ENCODE results near the gene RGL1. TPM values are rescaled to one million over a fixed set of nuclear protein-coding genes. Genes with fewer than 3 reads are reported as not detected.

The RGL1 gene
- total and polyA plus RNA-seq, 9 of the 15 experiments (the other 6 are each of a cell fraction or from before 2014, with no cell fraction given) = under 0.01 to 0.07 (median 0.04) TPM

- Histone ChIP-seq H3K4me1 (replicated peaks in 1 of 2; ENCODE audit: control insufficient read depth in 2 of 2, insufficient read depth in 2 of 2, low read length in 2 of 2) (no peaks in the 10 kb centered on the region), H3K27me3 (ENCODE audit: control insufficient read depth in 2 of 2, insufficient read depth in 2 of 2, low read length in 2 of 2) (peaks cover 4 to 11% of the 10 kb centered on the region in 2 experiments; a peak in 4 of 5 replicates), H3K9ac (ENCODE audit: insufficient read depth in 1 of 2, low read depth in 2 of 2, low read length in 2 of 2) (no peak overlapping the region), H3K4me2 (ENCODE audit: insufficient read depth, low read length) (no peak overlapping the region), H3K36me3 (ENCODE audit: control insufficient read depth, insufficient read depth, low read length) (no peaks in the 10 kb centered on the region), H3K9me1 (ENCODE audit: control insufficient read depth, insufficient read depth, low read length) (no peaks in the 10 kb centered on the region), H2AFZ (ENCODE audit: low read depth, low read length) (no peak overlapping the region), H3K79me2 (ENCODE audit: control insufficient read depth, insufficient read depth, low read length) (no peaks in the 10 kb centered on the region), H4K20me1 (replicated peaks; ENCODE audit: control insufficient read depth, insufficient read depth, low read length) (no peaks in the 10 kb centered on the region), H3K27ac (ENCODE audit: extremely low read depth, low read depth, low read length) (no peak overlapping the region), H3K4me3 (no peak overlapping the region), H3K9me3 (replicated peaks; ENCODE audit: control insufficient read depth, insufficient read depth, low read depth, low read length) (no peaks in the 10 kb centered on the region)
- FAIRE-seq (no peak), ATAC-seq (no peak), DNase-seq (ENCODE audit: extremely low read depth in 1 of 4, low spot score in 3 of 4) (no peak)
- TF ChIP-seq ZNF444 (CRISPR knock-in tag; IDR thresholded peaks at IDR 0.05) (no peak), SPI1 (IDR thresholded peaks at IDR 0.05; ENCODE audit: borderline replicate concordance, low read depth, low read length) (peak; percentile 79)
- BruUV-seq (replicated peaks) = no TSS peak
- intact Hi-C loops (cut with micrococcal nuclease) (no loop called here), in situ Hi-C loops (cut with MboI) (no loop called here)
- POLR2A ChIA-PET = interaction anchor here (0.7 kb wide), 1 partner anchor 156 kb away, joined by 3 read pairs; no protein-coding TSS in a partner anchor
- WGBS (ENCODE audit: insufficient coverage, low coverage, missing lambda C conversion rate) = 0% methylated on average over 4 of the region's 4 CpGs
- CTCF ChIA-PET (ENCODE audit: low intra/inter-chr PET ratio) = no interaction called here
These were observed 79.6 kb downstream of the RGL1 start for GRCh38 chr1:183884526-183884925.

GRCh38 chr1:183885142-183885735 is 80.3 kb downstream of the RGL1 start:
- in situ Hi-C loops (cut with MboI) = no loop called here
- Histone ChIP-seq H3K27ac (ENCODE audit: extremely low read depth, low read depth, low read length) (no peak overlapping the region), H3K4me3 (no peak overlapping the region), H3K36me3 (ENCODE audit: control insufficient read depth, insufficient read depth, low read length) (no peaks in the 10 kb centered on the region), H3K9me1 (ENCODE audit: control insufficient read depth, insufficient read depth, low read length) (no peaks in the 10 kb centered on the region), H2AFZ (ENCODE audit: low read depth, low read length) (no peak overlapping the region), H3K4me1 (replicated peaks in 1 of 2; ENCODE audit: control insufficient read depth in 2 of 2, insufficient read depth in 2 of 2, low read length in 2 of 2) (no peaks in the 10 kb centered on the region), H3K9ac (ENCODE audit: insufficient read depth in 1 of 2, low read depth in 2 of 2, low read length in 2 of 2) (no peak overlapping the region), H3K9me3 (replicated peaks; ENCODE audit: control insufficient read depth, insufficient read depth, low read depth, low read length) (no peaks in the 10 kb centered on the region), H3K4me2 (ENCODE audit: insufficient read depth, low read length) (no peak overlapping the region), H3K27me3 (ENCODE audit: control insufficient read depth in 2 of 2, insufficient read depth in 2 of 2, low read length in 2 of 2) (peaks cover 4 to 11% of the 10 kb centered on the region in 2 experiments; a peak in 4 of 5 replicates), H3K79me2 (ENCODE audit: control insufficient read depth, insufficient read depth, low read length) (no peaks in the 10 kb centered on the region), H4K20me1 (replicated peaks; ENCODE audit: control insufficient read depth, insufficient read depth, low read length) (no peaks in the 10 kb centered on the region)
- TF ChIP-seq ZBTB8A (IDR thresholded peaks at IDR 0.05; ENCODE audit: partially characterized antibody) = no peak
- no peak for TF ChIP-seq PTRF (tag; IDR thresholded peaks at IDR 0.05)
- no peak for DNase-seq (ENCODE audit: extremely low read depth in 1 of 4, low spot score in 3 of 4)
- BruUV-seq (replicated peaks) = no TSS peak
- intact Hi-C loops (cut with micrococcal nuclease) = no loop called here
- ChIA-PET CTCF (ENCODE audit: low intra/inter-chr PET ratio) (interaction anchor here (0.6 kb wide), 1 partner anchor 140 kb away, joined by 3 read pairs; no protein-coding TSS in a partner anchor), POLR2A (interaction anchor here (0.6 to 0.7 kb wide), 3 partner anchors 102 to 496 kb away, joined by 3 read pairs; no protein-coding TSS in a partner anchor)
- no peak for ATAC-seq
- no peak for FAIRE-seq
- WGBS (ENCODE audit: insufficient coverage, low coverage, missing lambda C conversion rate) = 4% methylated on average over 1 of the region's 1 CpG

Measured in K562 (cell line).